NB4 (cell line): Measurements from ENCODE around the gene TNS1.

ENCODE experiments used
- CTCF ChIP-seq: IDR thresholded peaks from one replicate; pipeline ENCODE4 v1.5.1; 2012; ENCODE audit warnings: low read depth, low read length
- POLR2A ChIP-seq: IDR thresholded peaks from 2 replicates; pipeline ENCODE4 v1.6.1; 2011; ENCODE audit warnings: mild to moderate bottlenecking; ENCODE audit not compliant: insufficient read length; ENCODE audit errors: extremely low read depth

- TF ChIP-seq CTCF (no peak), POLR2A (no peak)
Measured at GRCh38 chr2:217821536-217822147, 181.2 kb downstream of the TNS1 start.
